ENCODE results near the gene NKIRAS2. TPM values are rescaled to one million over a fixed set of nuclear protein-coding genes. Genes with fewer than 3 reads are reported as not detected.

Gene NKIRAS2
- total and polyA plus RNA-seq, 2 of the 13 experiments (the other 11 are each of a cell fraction or from before 2014, with no cell fraction given), result 27.9 to 42.0 TPM

DNA sequence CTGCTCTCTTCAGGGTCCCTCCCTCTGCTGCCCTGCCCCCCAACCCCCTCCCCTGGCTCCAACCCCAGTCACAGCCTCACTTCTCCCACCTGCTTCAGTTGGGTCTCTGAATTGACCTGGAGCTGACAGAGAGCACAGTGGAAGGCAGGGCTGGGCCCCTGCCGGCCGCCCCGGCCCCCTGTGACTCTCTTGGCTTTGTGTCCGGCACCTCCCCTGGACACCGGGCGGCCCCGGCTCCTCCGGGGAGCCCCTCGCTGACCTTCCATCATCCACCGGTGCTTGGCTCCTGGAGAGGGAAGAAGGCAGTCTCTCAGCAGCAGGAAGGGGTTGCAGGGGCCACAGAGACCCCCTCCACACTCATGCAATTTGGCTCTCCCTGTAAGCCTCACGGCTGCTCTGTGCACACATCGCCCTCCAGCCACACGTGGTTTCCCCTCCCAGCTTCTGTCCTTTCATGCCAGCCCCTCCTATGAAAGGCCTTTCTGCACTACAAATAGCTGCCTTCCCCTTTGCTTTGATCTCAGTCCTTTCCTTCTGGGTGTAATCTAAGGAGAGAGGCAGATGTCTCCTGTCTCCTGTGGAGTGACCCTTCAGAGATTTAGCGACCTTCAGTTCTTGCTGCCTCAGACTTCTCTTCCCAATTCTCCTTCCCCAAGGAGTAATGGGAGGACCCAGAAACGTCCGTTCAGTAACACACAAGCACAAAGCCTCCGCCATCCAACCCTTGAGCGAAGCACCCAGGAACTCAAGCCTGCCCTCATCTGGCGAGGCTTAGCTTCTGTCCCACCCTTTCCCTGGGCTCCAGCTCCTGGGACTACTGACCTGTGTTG, 8.3 kb downstream of the NKIRAS2 start (continued):
- no peak for TF ChIP-seq NCOA1 (CRISPR knock-in tag; IDR thresholded peaks at IDR 0.05)
- no peak for TF ChIP-seq ZNF878 (CRISPR knock-in tag; IDR thresholded peaks at IDR 0.05)
- no peak for TF ChIP-seq ARNTL (CRISPR knock-in tag; IDR thresholded peaks at IDR 0.05)
- TF ChIP-seq, protein P1, sequence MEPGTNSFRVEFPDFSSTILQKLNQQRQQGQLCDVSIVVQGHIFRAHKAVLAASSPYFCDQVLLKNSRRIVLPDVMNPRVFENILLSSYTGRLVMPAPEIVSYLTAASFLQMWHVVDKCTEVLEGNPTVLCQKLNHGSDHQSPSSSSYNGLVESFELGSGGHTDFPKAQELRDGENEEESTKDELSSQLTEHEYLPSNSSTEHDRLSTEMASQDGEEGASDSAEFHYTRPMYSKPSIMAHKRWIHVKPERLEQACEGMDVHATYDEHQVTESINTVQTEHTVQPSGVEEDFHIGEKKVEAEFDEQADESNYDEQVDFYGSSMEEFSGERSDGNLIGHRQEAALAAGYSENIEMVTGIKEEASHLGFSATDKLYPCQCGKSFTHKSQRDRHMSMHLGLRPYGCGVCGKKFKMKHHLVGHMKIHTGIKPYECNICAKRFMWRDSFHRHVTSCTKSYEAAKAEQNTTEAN (CRISPR knock-in tag; conservative IDR thresholded peaks at IDR 0.05), result no peak
- TF ChIP-seq SMYD3 (CRISPR knock-in tag; IDR thresholded peaks at IDR 0.05), result no peak
- TF ChIP-seq FOSL2 (CRISPR knock-in tag; IDR thresholded peaks at IDR 0.05), result no peak
- peak; percentile 67 for TF ChIP-seq THAP11 (CRISPR knock-in tag; IDR thresholded peaks at IDR 0.05)
- TF ChIP-seq ZNF235 (CRISPR knock-in tag; IDR thresholded peaks at IDR 0.05; ENCODE audit: borderline replicate concordance), result peak; percentile 58; the same call in 1 of the 2 replicates
- TF ChIP-seq TEAD2 (CRISPR knock-in tag; IDR thresholded peaks at IDR 0.05), result no peak
- no peak for TF ChIP-seq PHF5A (CRISPR knock-in tag; IDR thresholded peaks at IDR 0.05; ENCODE audit: low read depth, unreplicated experiment)
- no peak for TF ChIP-seq ZNF879 (CRISPR knock-in tag; IDR thresholded peaks at IDR 0.05)
- TF ChIP-seq, protein P2, sequence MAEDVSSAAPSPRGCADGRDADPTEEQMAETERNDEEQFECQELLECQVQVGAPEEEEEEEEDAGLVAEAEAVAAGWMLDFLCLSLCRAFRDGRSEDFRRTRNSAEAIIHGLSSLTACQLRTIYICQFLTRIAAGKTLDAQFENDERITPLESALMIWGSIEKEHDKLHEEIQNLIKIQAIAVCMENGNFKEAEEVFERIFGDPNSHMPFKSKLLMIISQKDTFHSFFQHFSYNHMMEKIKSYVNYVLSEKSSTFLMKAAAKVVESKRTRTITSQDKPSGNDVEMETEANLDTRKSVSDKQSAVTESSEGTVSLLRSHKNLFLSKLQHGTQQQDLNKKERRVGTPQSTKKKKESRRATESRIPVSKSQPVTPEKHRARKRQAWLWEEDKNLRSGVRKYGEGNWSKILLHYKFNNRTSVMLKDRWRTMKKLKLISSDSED (CRISPR knock-in tag; IDR thresholded peaks at IDR 0.05), result no peak
- no peak for TF ChIP-seq ZIK1 (CRISPR knock-in tag; IDR thresholded peaks at IDR 0.05; ENCODE audit: borderline replicate concordance, low read depth)
- TF ChIP-seq ZNF883 (CRISPR knock-in tag; IDR thresholded peaks at IDR 0.05; ENCODE audit: not compliant biosample characterization), result no peak
- TF ChIP-seq, protein P3, sequence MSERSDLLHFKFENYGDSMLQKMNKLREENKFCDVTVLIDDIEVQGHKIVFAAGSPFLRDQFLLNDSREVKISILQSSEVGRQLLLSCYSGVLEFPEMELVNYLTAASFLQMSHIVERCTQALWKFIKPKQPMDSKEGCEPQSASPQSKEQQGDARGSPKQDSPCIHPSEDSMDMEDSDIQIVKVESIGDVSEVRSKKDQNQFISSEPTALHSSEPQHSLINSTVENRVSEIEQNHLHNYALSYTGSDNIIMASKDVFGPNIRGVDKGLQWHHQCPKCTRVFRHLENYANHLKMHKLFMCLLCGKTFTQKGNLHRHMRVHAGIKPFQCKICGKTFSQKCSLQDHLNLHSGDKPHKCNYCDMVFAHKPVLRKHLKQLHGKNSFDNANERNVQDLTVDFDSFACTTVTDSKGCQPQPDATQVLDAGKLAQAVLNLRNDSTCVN (CRISPR knock-in tag; IDR thresholded peaks at IDR 0.05; ENCODE audit: borderline replicate concordance), result peak; percentile 82
- no peak for TF ChIP-seq TOPORS (CRISPR knock-in tag; IDR thresholded peaks at IDR 0.05)
- peak; percentile 79 for TF ChIP-seq KAT8 (CRISPR knock-in tag; IDR thresholded peaks at IDR 0.05)
- no peak; the same call in 1 of the 2 replicates for TF ChIP-seq KDM3A (CRISPR knock-in tag; IDR thresholded peaks at IDR 0.05; ENCODE audit: low read depth)
- TF ChIP-seq, protein P4, sequence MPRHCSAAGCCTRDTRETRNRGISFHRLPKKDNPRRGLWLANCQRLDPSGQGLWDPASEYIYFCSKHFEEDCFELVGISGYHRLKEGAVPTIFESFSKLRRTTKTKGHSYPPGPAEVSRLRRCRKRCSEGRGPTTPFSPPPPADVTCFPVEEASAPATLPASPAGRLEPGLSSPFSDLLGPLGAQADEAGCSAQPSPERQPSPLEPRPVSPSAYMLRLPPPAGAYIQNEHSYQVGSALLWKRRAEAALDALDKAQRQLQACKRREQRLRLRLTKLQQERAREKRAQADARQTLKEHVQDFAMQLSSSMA (CRISPR knock-in tag; IDR thresholded peaks at IDR 0.05), result no peak
- TF ChIP-seq, protein P5, sequence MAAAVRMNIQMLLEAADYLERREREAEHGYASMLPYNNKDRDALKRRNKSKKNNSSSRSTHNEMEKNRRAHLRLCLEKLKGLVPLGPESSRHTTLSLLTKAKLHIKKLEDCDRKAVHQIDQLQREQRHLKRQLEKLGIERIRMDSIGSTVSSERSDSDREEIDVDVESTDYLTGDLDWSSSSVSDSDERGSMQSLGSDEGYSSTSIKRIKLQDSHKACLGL (CRISPR knock-in tag; IDR thresholded peaks at IDR 0.05), result peak; percentile 62; the same call in 1 of the 2 replicates
- TF ChIP-seq, protein P6, sequence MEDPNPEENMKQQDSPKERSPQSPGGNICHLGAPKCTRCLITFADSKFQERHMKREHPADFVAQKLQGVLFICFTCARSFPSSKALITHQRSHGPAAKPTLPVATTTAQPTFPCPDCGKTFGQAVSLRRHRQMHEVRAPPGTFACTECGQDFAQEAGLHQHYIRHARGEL (CRISPR knock-in tag; IDR thresholded peaks at IDR 0.05), result no peak
- no peak for TF ChIP-seq ARNT2 (CRISPR knock-in tag; IDR thresholded peaks at IDR 0.05; ENCODE audit: low read depth)
- no peak for TF ChIP-seq NR2F2 (IDR thresholded peaks at IDR 0.05; ENCODE audit: borderline replicate concordance, low read depth)
- TF ChIP-seq, protein P7, sequence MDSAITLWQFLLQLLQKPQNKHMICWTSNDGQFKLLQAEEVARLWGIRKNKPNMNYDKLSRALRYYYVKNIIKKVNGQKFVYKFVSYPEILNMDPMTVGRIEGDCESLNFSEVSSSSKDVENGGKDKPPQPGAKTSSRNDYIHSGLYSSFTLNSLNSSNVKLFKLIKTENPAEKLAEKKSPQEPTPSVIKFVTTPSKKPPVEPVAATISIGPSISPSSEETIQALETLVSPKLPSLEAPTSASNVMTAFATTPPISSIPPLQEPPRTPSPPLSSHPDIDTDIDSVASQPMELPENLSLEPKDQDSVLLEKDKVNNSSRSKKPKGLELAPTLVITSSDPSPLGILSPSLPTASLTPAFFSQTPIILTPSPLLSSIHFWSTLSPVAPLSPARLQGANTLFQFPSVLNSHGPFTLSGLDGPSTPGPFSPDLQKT (CRISPR knock-in tag; IDR thresholded peaks at IDR 0.05; ENCODE audit: borderline replicate concordance), result no peak

All from HepG2 (cell line).